GM04504 (cell line): Measurements from ENCODE around the gene LEPROT.

Source experiments
- DNase-seq: peaks from one replicate; pipeline ENCODE4 v3.0.0-alpha.2; 2012; ENCODE audit warnings: low read depth

The LEPROT gene

DNA sequence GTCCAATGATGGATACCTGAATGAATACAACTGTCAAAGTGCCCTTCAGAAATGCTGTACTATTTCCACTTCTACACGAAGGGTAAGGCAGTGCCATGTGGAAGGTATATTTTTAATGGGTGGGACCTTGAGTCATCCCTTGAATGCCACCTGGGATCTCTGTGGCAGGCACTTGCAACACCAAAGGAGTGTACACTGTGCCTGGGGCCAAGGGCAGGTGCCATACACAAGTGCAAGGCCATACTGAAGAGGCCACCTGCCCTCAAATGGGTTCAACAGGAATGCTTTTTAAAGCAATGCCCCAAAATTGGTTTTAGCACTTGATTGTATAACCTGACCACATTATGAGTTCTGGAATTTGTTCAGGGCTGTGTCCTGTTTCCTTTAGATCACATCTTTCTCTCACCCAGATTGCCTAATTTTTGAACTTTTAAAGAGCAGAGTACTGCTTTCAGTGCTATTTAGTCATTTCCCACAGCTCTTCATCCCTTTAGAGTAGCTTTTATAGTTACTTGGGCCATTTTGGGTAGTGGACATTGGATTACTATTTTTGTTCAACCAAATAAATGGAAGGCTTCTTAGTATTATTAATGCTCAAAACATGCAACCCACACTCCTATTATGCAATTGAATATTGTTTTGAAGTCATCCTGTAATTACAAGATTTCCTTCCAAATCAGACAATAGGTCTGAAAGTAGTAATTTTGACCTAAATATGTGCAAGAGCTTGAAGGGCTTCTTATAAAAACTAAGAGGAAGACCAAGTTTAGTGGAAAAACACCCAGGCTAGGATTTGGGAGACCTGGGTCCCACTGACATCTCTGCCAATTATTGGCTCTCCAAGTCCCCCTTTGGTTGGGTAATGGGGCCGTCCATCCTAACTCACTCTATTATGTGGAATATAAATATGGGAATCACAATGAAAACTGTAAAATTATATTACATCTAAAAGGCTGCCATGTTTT lies 57.2 kb downstream of the LEPROT start:
- DNase-seq: no peak

DNA sequence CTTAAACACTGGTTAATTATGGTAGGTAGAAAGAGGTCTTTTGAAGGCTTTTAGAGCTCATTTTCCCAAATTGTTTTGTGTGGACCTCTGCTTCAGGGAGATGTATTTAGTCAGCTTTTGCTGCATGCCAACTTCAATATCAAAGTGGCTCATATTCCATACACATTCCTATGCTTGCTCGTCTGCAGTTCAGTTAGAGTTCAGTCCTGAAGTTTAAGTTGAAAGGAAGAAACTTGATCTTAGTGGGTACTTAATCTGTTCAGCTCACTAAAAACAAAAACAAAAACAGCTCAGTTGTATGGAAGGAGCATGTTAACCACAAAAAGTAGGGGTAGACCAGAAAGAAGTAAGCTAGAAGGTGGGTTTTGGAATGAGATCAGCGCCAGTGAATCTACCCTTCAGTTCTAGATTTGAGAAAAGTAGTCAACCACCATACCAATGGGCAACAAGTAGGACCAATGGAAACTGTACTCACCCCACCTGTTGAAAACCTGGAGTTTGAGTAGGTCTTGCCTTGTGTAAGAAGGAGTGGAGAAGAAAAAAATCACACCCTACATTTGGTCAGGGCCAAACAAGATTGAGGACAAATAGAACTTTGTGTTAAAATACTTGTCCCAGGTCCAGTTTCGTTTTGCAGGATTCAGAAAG lies 58.0 kb downstream of the LEPROT start:
- DNase-seq: no peak

DNA sequence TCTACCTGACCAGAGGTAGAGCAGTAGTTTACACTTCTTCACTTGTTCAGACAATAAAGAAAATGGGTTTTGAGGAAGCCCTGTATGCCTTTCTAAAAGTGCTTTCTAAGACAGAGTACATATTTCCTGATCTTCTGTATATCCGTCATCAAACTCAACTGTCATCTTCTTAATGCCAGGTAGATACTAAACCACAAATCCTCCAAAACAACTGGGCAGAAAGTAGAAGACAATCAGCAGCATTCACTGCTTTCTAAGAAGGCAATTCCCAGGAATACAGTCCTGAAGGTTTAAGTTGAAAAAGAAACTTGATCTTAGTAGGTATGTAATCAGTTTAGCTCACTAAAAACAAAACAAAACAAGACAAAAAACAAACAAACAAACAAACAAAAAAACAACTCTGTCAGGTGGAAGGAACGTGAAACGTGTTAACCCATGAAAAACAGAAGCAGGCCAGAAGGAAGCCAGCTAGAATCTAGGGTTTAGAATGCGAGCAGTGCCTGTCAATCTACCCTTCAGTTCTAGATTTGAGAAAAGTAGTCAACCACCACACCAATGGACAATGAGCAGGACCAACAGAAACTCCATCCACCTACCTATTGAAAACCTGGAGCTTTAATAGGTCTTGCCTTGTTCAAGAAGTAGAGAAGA lies 59.2 kb downstream of the LEPROT start:
- DNase-seq: no peak

- DNase-seq: no peak
These were observed 60.4 kb downstream of the LEPROT start for GRCh38 chr1:65480684-65481405.

- DNase-seq: no peak
These were observed 63.7 kb downstream of the LEPROT start for GRCh38 chr1:65483993-65484754.
